Breast epithelium (tissue), 3 donors: ENCODE data around the gene PCSK5.

Experiments used
- POLR2A ChIP-seq: fragments of 450-650 bp; IDR thresholded peaks from one replicate; pipeline ENCODE4 v1.6.1; 2016; ENCODE audit warnings: antibody characterized with exemption, mild to moderate bottlenecking, moderate library complexity
- POLR2AphosphoS5 ChIP-seq, 3 donors: sonication (generic); formaldehyde crosslinking; IDR thresholded peaks; one replicate each; pipeline ENCODE4 v1.6.1; 2017; ENCODE audit warnings: antibody characterized with exemption in 3 of 3

GRCh38 chr9:75866273-75866871 is 24.1 kb upstream of the PCSK5 start:
- TF ChIP-seq POLR2A = no peak
- TF ChIP-seq POLR2AphosphoS5 (IDR thresholded peaks at IDR 0.05) = no peak
